Activated CD4-positive, CD25-positive, alpha-beta regulatory T cell (primary cell): ENCODE results near the gene MPHOSPH8.
"Not testable (repeated sequence)": the region's sequence is repeated elsewhere in the genome, so short reads cannot be mapped to it uniquely, and the experiment has no call there.

Source experiments
- DNase-seq, 4 experiments: peaks; one replicate each; lab custom pipeline; 2025; lab: John Stamatoyannopoulos, UW

The MPHOSPH8 gene

GRCh38 chr13:19634256-19634740 is 839 bp downstream of the MPHOSPH8 start:
- no peak for DNase-seq

DNA sequence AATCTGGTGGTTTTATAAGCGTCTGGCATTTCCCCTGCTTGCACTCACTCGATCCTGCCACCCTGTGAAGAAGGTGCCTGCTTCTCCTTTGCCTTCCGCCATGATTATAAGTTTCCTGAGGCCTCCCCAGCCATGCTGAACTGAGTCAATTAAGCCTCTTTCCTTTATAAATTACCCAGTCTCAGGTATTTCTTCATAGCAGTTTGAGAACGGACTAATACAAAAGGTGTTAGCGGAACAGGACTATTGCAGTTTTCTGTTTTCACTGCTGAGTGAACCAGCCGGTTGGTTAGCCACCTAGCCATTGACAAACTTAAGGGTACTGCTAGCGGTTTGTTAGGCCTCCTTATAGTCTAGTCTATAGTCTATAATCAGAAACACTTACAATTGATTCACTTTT is 2.5 kb downstream of the MPHOSPH8 start:
- DNase-seq = not testable (repeated sequence)

DNA sequence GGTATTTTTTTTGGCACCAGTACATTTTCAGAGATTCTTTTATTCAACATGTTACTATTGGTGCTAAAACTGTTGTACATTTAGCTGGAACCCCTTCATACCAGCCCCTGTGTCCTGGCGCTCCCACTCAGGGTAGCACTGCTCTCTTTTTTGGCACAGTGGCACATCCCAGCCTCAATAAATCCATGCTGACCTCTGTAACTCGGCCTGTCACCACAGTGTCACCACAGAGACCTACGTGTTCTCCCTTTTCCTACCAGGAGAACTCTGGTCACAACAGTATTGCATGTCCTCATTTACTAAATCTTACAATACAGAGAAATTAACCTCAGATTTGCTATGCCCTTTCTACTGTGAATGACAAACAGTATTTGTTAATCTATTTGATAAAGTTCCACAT is 10.2 kb downstream of the MPHOSPH8 start:
- no peak for DNase-seq

DNA sequence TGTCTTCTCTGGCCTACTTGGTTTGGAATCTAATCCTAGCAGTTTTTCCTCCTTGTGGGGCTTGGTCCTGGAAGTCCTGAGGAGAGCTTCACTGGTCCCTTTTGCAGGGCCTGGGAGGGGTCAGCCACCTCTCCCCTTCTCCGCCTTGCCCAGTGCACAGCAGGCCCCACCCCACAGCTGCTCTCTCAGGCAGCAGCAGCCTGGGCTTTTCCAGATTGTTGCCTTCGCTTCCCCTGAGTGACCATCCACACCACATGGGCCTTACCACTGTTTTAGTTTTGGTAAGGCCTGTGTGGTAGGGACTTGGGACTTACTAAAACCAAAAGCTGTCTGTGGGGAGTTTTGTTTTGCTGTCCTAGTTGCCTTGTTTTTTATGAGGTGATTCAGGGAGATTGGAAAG is 11.5 kb downstream of the MPHOSPH8 start:
- no peak for DNase-seq

GRCh38 chr13:19646063-19646462 is 12.6 kb downstream of the MPHOSPH8 start:
- DNase-seq = no peak

GRCh38 chr13:19650742-19651141 is 17.3 kb downstream of the MPHOSPH8 start:
- DNase-seq = no peak

DNA sequence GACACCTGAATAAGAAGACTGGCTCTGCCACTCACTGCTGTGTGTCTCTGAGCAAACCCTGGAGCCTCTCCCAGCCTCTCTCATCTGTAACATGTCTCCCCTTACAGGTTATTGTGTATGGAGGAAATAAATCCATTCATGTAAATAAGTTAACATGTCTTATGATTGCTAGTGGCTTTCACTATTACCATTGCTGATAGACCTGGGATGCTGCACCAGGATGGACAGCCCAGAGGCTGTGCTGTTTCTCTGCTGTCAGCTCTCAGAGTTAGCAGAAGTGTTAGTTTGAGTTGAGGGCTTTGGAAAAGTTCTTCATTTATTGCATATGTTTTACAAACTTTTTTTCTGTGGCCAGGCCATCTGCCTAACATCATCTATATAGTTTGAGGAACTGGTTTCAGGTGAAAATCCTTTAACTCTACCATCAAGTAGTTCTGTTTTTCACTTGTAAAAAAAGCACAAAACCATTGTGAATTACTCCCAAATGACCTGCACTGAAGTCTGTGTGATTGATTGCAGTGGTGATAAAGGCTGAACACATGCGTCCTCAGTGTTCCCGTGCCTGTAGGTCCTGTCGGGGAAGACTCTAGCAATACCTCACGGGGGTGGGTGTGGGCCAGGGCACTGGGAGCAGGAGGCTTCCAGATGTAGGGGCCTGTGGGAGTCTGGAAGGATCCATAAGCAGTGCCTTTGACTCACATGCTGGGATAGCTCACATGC is 24.6 kb downstream of the MPHOSPH8 start:
- DNase-seq = no peak

DNA sequence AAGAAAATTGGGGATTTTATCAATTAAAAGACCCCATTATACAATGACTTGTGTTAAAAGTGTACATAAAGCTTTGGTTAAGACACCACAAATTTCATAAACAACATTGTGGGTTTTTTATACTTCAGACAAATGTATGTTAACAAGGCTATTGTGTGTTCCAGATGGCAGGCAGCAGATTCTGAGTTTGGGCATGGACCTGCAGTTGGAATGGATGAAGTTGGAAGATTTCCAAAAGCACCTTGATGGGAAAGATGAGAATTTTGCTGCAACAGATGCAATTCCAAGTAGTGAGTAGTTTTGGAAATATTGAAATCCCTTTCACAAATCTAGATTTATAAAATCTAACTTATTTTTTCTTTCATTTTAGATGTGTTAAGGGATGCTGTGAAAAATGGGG is 25.4 kb downstream of the MPHOSPH8 start:
- no peak for DNase-seq

GRCh38 chr13:19661126-19661525 is 27.7 kb downstream of the MPHOSPH8 start:
- no peak for DNase-seq

GRCh38 chr13:19661561-19661960 is 28.1 kb downstream of the MPHOSPH8 start:
- DNase-seq = no peak

DNA sequence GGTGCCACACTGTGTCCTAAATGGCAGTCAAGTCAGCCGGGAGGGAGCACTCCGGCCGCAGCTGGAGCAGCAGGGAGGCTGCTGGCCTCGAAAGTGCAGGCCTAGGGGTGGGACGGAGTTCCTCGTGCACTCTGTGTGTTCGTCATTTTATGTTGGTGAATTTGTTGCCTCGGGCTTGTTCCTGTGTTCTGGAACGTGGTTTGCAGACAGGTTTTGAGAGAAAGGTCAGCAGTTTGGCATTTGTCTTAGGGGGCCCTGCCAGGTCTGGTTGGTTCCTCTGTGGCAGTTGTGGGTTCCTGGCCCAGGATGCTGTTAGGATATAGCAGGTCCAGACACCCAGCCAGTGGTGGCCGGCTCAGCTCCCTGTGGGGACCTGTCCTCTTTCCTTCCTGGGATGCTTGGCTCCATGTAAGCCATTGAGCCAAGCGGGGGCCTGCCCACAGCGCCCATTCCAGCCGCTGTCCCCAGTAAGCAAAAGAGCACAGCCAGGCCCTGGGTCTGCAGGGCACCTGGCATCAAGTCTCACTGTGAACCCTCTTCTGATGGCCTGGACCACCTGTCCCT is 30.0 kb downstream of the MPHOSPH8 start:
- DNase-seq = no peak

GRCh38 chr13:19664481-19665230 is 31.2 kb downstream of the MPHOSPH8 start:
- no peak for DNase-seq

GRCh38 chr13:19665427-19665859 is 32.0 kb downstream of the MPHOSPH8 start:
- DNase-seq = no peak

DNA sequence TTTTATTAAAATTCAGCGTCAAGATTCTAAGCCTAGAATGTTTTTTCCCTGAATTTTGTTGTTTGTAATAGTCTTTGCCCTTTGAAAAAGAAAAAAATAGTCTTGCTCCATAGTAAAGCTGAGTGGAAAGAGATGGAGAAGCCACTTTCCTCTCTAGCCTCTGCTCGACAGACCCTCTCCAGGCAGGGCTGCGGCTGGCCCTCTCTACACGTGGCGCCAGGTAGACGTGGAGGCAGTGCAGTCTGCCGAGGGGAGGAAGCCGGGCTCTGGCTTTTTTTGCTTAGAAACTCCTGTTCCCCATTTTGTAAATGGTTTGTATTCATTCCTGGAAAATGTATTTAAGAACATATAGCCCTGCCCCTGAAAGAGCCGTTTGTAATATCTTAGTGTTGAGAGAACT is 35.3 kb downstream of the MPHOSPH8 start:
- no peak for DNase-seq

DNA sequence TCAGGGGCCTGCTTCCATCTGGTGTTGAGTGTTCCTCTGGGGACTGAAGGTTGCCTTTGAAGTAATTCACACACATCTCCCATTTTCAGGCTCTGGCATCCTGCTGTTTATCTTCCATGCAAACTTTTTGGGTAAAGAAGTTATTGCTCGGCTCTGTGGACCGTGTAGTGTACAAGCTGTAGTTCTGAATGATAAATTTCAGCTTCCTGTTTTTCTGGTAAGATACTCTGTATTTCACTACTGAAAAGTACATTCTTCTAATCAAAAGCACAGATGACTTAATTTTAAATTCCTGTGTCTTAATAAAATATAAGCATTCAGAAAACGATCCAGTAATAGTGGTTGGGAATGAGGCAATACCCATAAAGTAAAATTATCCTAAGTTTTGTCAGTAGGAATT is 36.7 kb downstream of the MPHOSPH8 start:
- DNase-seq = no peak

DNA sequence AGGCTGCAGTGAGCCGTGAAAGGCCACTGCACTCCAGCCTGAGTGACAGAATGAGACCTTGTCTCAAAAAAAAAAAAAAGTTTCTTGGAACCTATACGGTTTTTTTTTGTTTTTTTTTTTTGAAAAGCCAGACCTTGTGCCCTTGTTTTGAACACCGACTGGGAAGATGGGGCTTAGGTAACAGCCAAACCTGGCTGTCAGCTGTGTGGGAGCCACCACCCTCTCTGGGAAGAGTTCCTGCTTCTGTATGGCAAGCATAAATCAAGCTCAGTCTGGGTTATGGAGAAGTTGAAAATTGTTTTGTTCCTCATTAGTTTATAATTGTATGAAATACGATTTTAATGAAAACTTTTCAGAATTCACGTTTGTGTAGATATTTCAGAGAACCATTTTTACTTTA is 39.5 kb downstream of the MPHOSPH8 start:
- no peak for DNase-seq

DNA sequence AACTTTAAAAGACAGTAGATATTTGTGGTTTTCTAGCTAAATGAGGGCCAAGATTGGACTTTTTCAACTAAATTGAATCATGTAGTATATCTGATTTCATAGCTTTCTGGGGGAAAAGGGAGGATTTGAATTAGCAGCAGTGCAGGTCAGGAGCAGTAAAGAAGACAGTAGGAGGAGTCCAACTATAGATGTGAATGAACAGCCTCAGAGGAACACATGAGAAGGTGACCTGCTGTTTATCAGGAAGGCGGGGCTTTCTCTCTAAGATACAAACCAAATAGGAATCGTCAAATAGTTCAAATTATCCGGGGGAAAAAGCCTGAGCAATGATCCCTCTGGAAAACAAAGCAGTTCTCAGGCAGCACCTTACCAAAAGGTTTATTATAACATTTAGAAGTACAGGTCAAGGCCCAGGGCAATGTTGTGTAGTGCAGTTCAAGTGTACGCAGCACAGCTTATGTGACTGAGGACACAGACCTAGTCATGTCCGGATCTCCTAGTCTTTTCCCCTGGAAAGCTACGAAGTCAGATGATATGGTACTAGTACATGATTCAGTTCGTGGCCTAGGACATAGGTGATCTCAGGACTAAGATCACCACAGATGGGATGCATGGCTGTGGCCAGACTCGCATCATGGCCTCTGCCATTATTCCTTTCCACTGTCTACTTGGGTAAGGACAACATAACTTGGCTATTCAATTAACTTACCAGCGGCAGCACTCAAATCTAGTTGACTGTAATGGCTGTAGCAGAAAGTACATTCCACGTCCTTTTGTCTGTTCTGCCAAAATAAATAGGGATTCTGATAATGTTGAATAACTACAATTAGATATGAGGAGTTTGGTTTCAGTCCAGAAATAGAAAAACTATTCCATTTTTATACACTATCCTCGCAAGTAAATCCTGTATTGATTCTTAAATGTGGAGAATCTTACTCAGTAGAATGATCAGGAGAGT is 40.3 kb downstream of the MPHOSPH8 start:
- no peak for DNase-seq

DNA sequence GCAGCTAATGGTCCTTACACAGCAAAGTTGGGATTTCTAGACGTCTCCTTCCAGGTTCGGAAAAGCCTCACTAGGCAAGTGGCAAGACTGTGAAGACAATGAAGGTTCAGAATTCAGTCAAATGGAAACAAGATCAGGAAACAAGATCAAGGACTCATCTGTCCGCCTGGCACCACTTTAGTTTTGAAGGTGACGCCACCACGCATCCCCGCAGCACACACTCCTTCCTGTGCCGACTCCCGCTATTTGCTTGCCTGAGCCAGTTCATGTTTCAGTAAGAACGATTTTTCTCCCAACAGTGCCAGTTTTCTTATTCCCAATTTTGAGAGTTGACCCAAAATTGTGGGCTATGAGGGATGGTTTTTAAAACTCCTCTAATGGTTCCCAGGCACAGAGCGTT is 41.4 kb downstream of the MPHOSPH8 start:
- DNase-seq = no peak

GRCh38 chr13:19676168-19676567 is 42.7 kb downstream of the MPHOSPH8 start:
- DNase-seq = no peak

DNA sequence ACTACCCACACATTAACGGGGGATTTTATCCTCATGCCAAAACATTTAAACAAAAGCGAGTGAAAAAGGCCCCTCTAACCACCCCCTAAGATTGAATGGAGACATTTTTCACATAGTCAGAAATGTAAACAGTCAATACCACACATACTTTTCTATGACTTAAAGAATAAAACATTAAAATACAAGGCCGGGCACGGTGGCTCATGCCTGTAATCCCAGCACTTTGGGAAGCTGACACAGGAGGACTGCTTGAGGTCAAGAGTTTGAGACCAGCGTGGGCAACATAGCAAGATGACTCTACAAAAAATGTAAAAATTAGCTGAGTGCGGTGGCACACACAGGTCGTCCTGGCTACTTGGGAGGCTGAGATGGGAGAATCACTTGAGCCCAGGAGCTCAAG is 47.3 kb downstream of the MPHOSPH8 start:
- no peak for DNase-seq

GRCh38 chr13:19681517-19681916 is 48.1 kb downstream of the MPHOSPH8 start:
- DNase-seq = no peak

- DNase-seq = no peak
Observed at GRCh38 chr13:19685034-19685433, 51.6 kb downstream of the MPHOSPH8 start.
